HG03095 (cell line): ENCODE results near the gene REV3L.
"Not testable (repeated sequence)": the region's sequence is repeated elsewhere in the genome, so short reads cannot be mapped to it uniquely, and the experiment has no call there.

Source experiments
- ATAC-seq: cut with Tn5 transposase; IDR thresholded peaks from one replicate; pipeline ENCODE4 v1.9.1; 2021; ENCODE audit warnings: moderate library complexity; ENCODE audit not compliant: unreplicated experiment

The REV3L gene, protein sequence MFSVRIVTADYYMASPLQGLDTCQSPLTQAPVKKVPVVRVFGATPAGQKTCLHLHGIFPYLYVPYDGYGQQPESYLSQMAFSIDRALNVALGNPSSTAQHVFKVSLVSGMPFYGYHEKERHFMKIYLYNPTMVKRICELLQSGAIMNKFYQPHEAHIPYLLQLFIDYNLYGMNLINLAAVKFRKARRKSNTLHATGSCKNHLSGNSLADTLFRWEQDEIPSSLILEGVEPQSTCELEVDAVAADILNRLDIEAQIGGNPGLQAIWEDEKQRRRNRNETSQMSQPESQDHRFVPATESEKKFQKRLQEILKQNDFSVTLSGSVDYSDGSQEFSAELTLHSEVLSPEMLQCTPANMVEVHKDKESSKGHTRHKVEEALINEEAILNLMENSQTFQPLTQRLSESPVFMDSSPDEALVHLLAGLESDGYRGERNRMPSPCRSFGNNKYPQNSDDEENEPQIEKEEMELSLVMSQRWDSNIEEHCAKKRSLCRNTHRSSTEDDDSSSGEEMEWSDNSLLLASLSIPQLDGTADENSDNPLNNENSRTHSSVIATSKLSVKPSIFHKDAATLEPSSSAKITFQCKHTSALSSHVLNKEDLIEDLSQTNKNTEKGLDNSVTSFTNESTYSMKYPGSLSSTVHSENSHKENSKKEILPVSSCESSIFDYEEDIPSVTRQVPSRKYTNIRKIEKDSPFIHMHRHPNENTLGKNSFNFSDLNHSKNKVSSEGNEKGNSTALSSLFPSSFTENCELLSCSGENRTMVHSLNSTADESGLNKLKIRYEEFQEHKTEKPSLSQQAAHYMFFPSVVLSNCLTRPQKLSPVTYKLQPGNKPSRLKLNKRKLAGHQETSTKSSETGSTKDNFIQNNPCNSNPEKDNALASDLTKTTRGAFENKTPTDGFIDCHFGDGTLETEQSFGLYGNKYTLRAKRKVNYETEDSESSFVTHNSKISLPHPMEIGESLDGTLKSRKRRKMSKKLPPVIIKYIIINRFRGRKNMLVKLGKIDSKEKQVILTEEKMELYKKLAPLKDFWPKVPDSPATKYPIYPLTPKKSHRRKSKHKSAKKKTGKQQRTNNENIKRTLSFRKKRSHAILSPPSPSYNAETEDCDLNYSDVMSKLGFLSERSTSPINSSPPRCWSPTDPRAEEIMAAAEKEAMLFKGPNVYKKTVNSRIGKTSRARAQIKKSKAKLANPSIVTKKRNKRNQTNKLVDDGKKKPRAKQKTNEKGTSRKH (N-terminal part only)

DNA sequence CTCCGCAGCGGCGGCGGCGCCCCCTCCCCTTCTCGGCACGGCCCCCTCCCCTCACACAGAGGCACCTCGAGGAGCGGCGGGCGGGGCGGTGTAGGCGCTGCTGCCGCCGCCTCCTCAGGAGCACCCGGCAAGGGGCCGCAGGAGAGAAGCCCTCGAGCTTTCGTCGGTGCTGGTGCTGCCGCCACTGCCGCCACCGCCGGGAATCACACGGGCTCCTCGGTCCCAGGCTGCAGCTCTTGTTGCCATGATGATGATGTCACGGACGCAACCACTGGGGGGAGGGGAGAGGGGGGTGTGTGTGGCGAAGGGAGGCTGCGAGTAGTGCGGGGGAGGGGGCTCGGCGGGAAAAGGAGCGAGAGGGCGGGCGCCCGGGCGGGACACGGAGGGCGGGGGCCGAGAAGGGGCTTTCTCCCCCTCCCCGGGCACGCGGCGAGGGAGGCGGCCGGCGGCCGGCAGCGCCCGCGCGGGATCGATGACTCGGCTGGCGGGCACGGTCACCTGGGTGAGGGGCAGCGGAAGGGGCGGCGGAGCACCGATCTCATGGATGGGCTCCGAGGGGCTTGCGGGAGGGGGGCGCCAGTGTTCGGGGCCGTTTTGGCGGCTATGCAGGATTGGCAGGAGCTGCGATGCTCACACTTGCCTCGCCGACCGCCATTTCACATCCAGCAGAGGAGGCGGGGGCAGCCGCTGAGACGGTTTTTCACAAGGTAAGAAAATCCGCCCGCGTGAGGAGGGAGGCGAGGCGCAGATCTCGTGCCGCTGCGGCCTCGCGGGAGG is at the start of gene REV3L:
TSS of gene REV3L (minus strand) at position 260 of the 777 bp plus-strand sequence. CDS start 330 bp downstream, outside the sequence.
- ATAC-seq = peak; percentile 28

DNA sequence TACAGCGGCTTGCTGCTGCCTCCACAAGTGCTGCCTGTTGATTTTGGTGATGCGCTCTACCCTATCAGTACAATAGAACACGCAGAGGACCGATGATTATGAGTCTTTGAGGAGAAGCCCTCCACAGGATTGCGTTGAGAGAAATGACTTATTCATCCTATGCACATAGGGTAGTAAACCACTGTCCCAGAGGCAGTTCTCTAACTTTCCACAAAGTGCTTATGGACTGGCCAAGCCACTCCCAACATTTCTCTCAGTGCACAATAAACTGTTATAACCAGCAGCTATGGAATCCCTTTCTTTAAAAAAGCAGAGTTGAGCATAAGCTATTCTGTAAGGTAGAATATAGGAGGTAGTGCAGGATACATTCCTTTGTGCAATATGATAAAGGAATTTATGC is 48.2 kb upstream of the REV3L start:
- no peak for ATAC-seq

DNA sequence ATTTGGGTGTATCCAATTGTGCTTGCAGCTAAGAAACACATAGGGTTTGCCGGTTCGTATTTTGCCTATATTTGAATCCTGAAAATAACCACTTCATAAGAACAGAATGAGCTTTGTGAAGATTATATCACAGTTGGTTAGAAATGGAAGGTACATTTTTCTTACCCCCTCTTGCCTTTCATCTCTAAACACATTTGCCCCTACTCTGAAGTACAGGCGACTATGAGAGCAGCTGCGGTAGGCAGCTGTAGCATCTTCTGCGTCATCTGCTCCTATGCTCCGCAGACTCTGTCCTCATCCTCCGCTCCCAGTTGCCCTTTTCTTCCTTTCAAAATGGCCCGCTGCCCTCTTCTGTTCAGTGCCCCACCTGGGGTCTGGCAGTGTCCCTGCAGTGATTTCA is 47.6 kb upstream of the REV3L start:
- no peak for ATAC-seq

DNA sequence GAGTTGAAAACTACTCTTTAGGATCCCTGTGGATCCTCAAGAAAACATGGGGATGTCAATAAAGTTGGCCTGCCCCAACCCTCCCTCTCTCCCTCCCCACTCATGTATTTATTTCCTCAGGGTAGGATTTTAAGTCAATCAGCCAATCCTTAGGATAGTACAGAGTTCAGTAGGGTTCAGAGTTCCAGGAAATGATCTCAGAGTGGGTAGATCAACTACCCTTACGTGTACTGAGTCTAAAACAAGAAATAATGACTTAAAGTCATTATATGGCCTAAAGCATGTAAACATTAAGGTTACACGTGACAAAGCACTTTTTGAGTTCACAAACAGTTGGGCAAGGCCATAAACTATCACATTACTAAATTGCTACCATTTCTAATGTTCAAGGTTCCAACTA is 47.2 kb upstream of the REV3L start:
- ATAC-seq = no peak

DNA sequence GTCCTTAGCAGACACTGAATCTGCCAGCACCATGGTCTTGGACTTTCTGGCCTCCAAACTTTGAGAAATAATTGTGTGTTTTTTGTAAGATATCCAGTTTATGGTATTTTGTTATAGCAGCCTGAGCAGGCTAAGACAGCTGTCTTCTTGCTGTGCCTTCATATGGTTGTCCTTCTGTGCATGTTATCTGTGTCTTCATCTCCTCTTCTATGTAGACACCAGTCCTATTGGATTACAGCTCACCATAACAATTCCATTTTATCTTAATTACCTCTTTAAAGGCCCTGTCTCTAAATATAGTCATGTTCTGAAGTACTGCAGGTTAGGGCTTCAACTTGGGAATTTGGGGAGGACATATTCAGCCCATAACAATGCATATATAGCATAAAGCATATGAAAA is 44.3 kb upstream of the REV3L start:
- no peak for ATAC-seq

DNA sequence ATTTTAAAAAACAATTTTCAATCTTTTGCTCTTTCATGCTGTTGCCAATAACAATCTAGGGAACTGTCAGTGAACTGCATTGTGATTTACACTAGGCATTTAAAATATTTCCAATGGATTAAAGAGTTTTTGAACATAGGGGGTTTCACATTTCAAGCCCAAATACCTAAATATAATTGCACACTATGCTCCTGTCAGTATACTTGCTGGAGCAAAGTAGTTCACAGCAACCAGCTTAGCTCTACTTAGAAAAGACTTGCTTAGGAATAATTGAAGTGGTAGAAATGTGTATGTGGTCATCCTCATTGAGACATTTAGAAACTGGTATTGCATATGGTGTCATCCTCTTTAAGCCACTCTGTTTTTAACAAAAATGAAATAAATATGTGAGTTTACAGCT is 41.7 kb upstream of the REV3L start:
- no peak for ATAC-seq

DNA sequence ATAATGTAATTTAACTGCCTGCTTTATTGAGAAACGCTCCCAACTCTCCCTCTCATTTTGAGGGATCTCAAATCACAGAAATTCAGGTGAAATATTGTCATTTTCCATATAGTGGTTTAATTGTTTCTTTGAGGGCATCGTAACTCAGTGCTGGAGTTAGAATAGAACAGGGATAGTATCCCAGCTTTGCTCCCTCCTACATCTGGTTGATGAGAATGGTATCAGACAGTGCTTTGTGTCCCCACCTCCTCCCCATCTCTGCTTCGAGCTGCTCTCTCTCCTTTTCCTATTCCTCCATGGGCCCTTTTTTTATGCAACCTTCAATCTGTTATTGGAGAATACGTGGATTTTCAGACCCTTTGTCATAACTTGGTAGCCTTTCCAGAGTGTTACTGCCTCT is 41.2 kb upstream of the REV3L start:
- ATAC-seq = no peak

DNA sequence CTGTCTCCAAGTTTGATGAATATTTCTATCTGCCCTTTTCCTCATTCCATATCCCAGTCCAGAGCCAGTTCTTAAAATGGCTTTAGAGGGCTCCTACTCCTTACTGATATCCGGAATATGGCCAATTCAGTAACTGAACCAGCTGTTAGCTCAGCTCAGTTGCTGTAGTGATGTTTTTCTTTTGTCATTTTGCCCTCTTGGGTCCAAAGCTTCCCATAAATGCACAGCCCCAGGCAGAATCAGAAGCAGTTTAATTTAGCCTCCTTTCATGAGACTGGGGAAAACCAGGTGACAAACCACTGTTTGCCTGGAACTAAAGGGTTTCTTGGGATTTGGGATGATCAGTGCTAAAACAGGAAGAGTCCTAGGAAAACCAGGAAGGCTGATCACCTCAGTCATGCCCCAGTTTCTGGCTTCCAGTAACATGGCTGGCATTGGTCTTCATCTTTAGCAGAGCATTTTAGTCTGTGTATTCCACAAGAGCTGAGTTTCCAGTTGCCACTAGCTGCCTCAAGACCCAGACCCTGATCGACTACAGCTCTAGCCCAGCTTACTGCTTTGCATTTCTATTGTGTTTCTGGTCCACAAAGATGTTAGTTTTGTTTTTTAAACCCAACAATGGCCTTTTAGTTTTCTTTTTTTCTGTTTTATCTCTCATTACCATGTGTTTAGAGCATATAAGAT is 40.6 kb upstream of the REV3L start:
- ATAC-seq = no peak

DNA sequence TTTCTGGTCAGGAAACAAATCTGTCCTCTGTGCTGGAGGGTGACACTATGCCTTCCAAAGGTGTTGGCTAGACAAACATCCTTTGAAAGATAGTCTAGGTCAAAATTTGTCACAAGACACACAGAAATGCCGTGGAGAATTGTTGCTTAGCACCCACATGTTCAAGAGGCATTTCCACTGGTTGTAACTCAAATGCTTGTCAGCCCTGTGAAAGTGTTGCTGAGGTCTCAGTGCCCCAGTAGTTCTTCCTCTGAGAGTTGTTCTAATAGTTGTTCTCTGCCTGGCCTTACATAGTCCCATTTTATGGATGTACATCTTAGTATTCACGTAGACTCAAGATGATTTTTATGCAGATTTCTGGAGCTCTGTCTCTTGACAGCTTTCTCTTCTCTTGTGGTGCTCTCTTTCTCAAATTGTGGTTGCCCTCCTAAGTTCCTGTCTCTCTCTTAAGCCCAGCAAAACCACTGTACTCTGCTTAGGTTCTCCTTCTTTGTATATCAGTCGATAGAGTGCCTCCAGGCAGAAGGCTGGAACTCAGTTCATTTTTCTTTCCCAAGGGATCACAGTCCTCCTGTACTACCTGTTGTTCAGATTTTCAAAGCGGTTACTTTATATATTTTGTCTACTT is 39.5 kb upstream of the REV3L start:
- ATAC-seq = no peak

DNA sequence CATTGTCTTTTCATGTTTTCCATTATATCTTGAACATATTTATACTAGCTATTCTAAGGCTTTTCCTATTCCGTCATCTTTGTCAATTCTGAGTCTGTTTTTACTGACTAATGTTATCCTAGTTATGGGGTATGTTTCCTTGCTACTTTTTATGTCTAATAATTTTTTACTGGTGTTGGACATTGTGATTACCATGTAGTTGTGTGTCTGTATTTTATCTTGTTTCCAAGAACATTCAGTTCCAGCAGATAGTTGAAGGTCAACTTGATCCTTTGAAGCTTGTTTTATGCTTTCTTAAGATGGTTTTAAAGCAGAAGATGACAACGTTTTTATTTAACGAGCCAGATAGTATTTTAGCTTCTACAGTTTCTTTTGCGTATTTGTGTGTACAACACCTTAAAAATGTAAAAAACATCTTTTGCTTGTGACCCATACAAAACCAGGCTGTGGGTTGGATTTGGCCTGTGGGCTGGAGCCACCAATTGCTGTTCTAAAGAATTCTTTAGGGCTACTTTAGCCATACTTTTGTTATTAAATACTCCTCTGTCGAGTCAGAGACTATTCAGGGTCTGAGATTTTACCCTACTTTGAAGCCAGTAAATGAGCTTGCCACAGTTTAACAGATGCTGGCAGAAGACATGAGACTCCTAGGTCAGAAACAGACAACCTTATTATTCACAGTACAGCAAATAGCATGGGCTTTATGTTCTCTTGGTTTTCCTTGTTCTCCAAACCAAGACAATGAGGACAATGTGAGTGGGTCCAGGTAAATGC is 38.7 kb upstream of the REV3L start:
- no peak for ATAC-seq

DNA sequence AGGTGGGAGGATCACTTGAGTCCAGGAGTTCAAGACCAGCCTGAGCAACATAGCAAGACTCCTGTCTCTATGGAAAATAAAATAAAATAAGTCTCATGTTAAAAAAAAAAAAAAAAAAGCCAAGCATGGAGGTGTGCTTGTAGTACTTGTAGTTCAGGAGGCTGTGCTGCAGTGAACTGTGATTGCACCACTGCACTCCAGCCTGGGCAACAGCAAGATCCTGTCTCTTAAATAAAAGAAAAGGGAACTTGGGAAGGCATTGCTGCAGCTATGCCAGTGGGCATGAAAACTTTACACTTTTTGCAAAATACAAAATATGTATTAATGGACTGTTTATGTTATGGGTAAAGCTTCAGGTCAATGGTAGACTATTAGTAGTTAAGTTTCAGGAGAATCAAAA is 37.5 kb upstream of the REV3L start:
- no peak for ATAC-seq

DNA sequence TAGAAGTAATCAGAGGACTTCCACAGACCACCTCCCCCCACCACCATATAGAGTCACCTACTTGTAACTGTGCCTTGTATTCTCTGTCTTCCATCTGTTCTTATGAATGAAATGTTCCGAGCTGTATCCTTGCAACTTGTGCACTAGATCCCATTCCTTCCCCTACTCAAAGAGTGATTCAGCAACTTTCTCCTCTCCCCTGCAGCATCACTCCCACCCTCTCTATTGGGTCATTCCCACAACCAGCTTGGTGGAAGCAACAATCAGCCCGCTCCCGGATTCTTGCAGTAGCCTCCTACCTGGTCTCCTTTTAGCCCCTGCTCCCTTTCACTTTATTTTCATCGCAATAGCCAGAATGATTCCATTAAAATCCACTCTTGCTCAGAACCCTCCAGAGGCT is 34.9 kb upstream of the REV3L start:
- ATAC-seq = no peak

DNA sequence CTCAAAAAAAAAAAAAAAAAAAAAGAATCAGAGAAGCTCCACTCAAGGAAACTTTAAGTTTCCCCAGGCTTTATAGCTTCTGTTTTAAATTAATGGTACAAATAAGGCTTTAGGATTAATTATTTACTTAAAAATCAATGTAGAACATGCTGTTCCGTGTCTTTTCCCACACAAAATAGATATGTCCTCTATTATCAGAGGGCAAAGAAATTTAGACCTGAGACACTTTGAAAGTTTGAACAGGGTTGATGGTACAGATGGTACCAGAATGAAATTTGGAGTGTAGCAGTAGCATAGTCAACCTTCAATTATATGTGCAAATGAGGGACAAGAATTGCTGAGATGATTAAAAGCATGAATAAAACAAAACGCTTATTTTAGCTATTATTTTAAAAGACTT is 32.2 kb upstream of the REV3L start:
- ATAC-seq = no peak

DNA sequence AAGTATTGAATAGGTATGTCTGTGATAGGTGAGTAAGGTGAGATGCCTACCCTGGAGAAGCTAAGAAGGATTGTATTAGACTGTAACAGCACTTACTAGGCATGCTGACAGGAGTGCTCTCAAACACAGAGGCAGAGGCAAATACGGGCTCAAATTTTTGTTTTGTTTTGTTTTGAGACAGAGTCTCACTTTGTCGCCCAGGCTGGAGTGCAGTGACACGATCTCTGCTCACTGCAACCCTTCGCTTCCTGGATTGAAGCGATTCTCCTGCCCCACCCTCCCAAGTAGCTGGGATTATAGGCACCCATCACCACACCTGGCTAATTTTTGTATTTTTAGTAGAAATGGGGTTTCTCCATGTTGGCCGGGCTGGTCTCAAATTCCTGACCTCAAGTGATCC is 31.5 kb upstream of the REV3L start:
- ATAC-seq = not testable (repeated sequence)

DNA sequence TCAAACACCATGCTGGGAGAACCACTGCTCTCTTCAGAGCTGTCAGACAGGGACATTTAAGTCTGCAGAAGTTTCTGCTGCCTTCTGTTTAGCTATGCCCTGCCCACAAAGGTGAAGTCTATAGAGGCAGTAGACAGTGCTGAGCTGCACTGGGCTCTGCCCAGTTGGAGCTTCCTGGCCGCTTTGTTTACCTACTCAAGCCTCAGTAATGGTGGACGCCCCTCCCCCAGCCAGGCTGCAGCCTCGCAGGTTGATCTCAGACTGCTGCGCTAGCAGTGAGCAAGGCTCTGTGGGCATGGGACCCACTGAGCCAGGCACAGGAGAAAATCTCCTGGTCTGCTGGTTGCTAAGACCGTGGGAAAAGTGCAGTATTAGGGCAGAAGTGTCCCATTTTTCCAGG is 24.2 kb upstream of the REV3L start:
- not testable (repeated sequence) for ATAC-seq

DNA sequence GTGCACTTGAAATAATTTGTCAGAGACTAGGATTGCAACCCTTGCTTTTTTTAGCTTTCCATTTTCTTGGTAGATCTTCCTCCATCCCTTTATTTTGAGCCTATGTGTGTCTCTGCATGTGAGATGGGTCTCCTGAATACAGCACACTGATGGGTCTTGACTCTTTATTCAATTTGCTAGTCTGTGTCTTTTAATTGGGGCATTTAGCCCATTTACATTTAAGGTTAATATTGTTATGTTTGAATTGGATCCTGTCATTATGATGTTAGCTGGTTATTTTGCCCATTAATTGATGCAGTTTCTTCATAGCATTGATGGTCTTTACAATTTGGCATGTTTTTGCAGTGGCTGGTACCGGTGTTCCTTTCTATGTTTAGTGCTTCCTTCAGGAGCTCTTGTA is 22.5 kb upstream of the REV3L start:
- ATAC-seq = not testable (repeated sequence)

DNA sequence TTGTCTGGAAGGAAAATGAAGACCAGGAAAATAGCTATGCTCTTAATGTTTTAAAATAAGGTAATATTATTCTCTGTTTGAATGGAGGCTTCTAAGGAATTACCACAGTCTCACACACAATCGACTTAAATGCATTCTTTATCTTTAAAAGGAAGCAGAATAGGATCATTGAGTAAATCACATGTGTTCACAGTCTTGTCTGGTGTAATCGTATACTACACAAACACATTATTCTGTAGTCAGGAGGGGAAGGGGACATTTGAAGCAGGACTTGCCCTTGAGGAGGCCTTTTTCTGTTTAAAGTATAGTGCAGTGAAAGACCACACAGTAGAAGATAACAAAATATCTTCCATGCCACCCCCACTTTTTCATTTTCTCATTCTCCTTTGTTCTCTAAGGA is 20.6 kb upstream of the REV3L start:
- no peak for ATAC-seq

DNA sequence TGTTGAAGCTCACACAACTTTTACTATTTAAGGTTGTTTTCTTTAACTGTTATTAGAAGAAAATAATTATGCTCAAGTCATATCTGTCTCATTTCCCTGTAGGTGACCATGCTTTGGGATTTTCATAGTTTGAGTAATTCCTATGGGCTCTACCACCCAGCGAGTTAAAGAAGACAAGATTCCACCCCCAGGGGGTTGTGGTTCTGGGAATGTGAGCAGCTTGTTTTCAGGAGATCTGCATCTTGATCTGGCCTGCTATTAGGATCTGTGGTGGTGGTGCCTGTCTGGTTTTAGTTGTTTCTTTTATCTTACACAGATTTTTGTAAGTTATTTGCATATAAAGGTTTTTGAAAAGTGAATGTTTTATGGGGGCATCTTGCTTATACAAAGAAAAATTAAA is 20.2 kb upstream of the REV3L start:
- no peak for ATAC-seq

DNA sequence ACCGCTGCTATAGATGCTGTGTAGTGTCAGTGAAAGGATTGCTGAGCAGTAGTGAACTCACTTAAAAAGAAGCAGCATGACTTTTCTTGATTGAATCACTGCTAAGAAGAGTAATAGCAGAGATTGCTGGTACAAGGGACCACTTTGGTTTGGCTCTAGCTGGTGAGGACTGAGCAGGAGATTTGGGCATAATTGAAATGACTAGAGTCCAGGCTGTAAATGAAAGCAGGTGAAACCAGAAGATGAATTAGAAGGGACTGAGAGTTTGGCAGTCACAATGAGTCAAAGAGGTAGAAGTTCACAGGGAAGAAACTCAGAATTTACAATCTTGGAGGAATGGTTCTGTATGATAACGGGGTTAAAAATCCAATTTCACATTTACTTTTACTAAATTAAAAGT is 19.1 kb upstream of the REV3L start:
- no peak for ATAC-seq
